B cell (primary cell): Measurements from ENCODE around the gene ANKFY1.

Source experiments
- CTCF ChIP-seq: fragments of 200-600 bp; IDR thresholded peaks from one replicate; pipeline ENCODE4 v1.8.0; 2022; ENCODE audit warnings: antibody characterized with exemption, mild to moderate bottlenecking
- EZH2 ChIP-seq: IDR thresholded peaks from 2 replicates; pipeline ENCODE4 v1.6.1; 2012; ENCODE audit warnings: borderline replicate concordance, low read depth, mild to moderate bottlenecking, moderate library complexity, low read length; ENCODE audit not compliant: insufficient read depth, poor library complexity, severe bottlenecking

- no peak for TF ChIP-seq CTCF
- TF ChIP-seq EZH2: no peak
Measured at GRCh38 chr17:4220655-4221054, 43.1 kb downstream of the ANKFY1 start.
